SK-N-SH treated with all-trans-retinoic acid at 6 μM for 48 hours (cell line): ENCODE data around the gene PTPRC.

Source experiments
- GLIS3 ChIP-seq: fragments of 250-450 bp; sonication (Bioruptor Pico); IDR thresholded peaks from 2 replicates; pipeline ENCODE4 v1.5.0; 2020; ENCODE audit warnings: mild to moderate bottlenecking, moderate library complexity
- OSR1 ChIP-seq: fragments of 250-450 bp; sonication (Bioruptor Pico); IDR thresholded peaks from 2 replicates; pipeline ENCODE4 v1.8.0; 2022; ENCODE audit warnings: moderate library complexity, mild to moderate bottlenecking, inconsistent platforms
- PPARA ChIP-seq: fragments of 250-450 bp; sonication (Bioruptor Pico); IDR thresholded peaks from 2 replicates; pipeline ENCODE4 v1.5.0; 2020; ENCODE audit warnings: mild to moderate bottlenecking, borderline replicate concordance
- TSHZ2 ChIP-seq: fragments of 250-450 bp; sonication (Bioruptor Pico); IDR thresholded peaks from 2 replicates; pipeline ENCODE4 v1.5.0; 2020; ENCODE audit warnings: mild to moderate bottlenecking, moderate library complexity

DNA sequence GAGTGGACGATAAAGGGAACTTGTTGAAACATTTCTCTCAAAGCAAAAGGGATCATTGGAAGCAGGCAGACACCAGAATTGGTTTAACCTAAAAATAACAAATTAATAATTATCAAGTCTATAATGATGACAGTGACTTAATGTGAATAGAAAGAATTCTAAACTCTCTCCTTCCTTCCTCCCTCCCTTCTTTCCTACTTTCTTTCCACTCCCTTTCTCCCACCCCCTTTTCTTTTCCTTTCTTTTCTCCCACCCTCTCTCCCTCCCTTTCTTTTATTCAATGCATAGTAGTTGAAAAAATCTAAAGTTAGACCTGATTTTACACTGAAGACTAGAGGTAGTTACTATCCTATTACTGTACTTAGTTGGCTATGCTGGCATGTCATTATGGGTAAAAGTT is 55.7 kb downstream of the PTPRC start:
- no peak for TF ChIP-seq GLIS3 (CRISPR knock-in tag)
- TF ChIP-seq PPARA (CRISPR knock-in tag), result no peak
- no peak for TF ChIP-seq TSHZ2 (CRISPR knock-in tag)
- no peak for TF ChIP-seq OSR1 (CRISPR knock-in tag)
